ENCODE results near the gene CACNA2D3.
"Not testable (repeated sequence)": the region's sequence is repeated elsewhere in the genome, so short reads cannot be mapped to it uniquely, and the experiment has no call there.

Gene CACNA2D3

GRCh38 chr3:55091381-55092225 is 969.3 kb downstream of the CACNA2D3 start:
- H3K36me3 ChIP-seq (ENCODE audit: control insufficient read depth, low read depth, low read length), result no peaks in the 10 kb centered on the region
- no peaks in the 10 kb centered on the region for H3K9me3 ChIP-seq (ENCODE audit: control insufficient read depth, low read depth, low read length)
- H3K27me3 ChIP-seq (ENCODE audit: control insufficient read depth, insufficient read depth, low read length), result no peaks in the 10 kb centered on the region
- H3K9ac ChIP-seq (ENCODE audit: low read length), result no peak overlapping the region
- H3K4me1 ChIP-seq (ENCODE audit: control insufficient read depth, low read depth, low read length), result no peaks in the 10 kb centered on the region
- no peak overlapping the region for H3K4me3 ChIP-seq (ENCODE audit: low read length)
- H3K27ac ChIP-seq (ENCODE audit: low read length), result no peak overlapping the region

GRCh38 chr3:55094676-55095075 is 972.3 kb downstream of the CACNA2D3 start:
- Histone ChIP-seq H3K9me3 (ENCODE audit: control insufficient read depth, low read depth, low read length) (no peaks in the 10 kb centered on the region), H3K27ac (ENCODE audit: low read length) (no peak overlapping the region), H3K27me3 (ENCODE audit: control insufficient read depth, insufficient read depth, low read length) (no peaks in the 10 kb centered on the region), H3K4me3 (ENCODE audit: low read length) (no peak overlapping the region), H3K4me1 (ENCODE audit: control insufficient read depth, low read depth, low read length) (no peaks in the 10 kb centered on the region), H3K36me3 (ENCODE audit: control insufficient read depth, low read depth, low read length) (no peaks in the 10 kb centered on the region), H3K9ac (ENCODE audit: low read length) (no peak overlapping the region)

GRCh38 chr3:55097441-55097840 is 975.1 kb downstream of the CACNA2D3 start:
- H3K4me1 ChIP-seq (ENCODE audit: control insufficient read depth, low read depth, low read length), result no peaks in the 10 kb centered on the region
- H3K27me3 ChIP-seq (ENCODE audit: control insufficient read depth, insufficient read depth, low read length), result no peaks in the 10 kb centered on the region
- no peak overlapping the region for H3K27ac ChIP-seq (ENCODE audit: low read length)
- H3K9me3 ChIP-seq (ENCODE audit: control insufficient read depth, low read depth, low read length), result no peaks in the 10 kb centered on the region
- H3K4me3 ChIP-seq (ENCODE audit: low read length), result no peak overlapping the region
- H3K36me3 ChIP-seq (ENCODE audit: control insufficient read depth, low read depth, low read length), result no peaks in the 10 kb centered on the region
- H3K9ac ChIP-seq (ENCODE audit: low read length), result no peak overlapping the region

GRCh38 chr3:55105647-55106046 is 983.3 kb downstream of the CACNA2D3 start:
- H3K4me3 ChIP-seq (ENCODE audit: low read length), result no peak overlapping the region
- H3K9me3 ChIP-seq (ENCODE audit: control insufficient read depth, low read depth, low read length), result no peaks in the 10 kb centered on the region
- no peak overlapping the region for H3K9ac ChIP-seq (ENCODE audit: low read length)
- peaks cover 4% of the 10 kb centered on the region for H3K4me1 ChIP-seq (ENCODE audit: control insufficient read depth, low read depth, low read length)
- no peaks in the 10 kb centered on the region for H3K36me3 ChIP-seq (ENCODE audit: control insufficient read depth, low read depth, low read length)
- H3K27ac ChIP-seq (ENCODE audit: low read length), result no peak overlapping the region
- H3K27me3 ChIP-seq (ENCODE audit: control insufficient read depth, insufficient read depth, low read length), result no peaks in the 10 kb centered on the region

GRCh38 chr3:55107187-55107586 is 984.8 kb downstream of the CACNA2D3 start:
- Histone ChIP-seq H3K9me3 (ENCODE audit: control insufficient read depth, low read depth, low read length) (no peaks in the 10 kb centered on the region), H3K36me3 (ENCODE audit: control insufficient read depth, low read depth, low read length) (no peaks in the 10 kb centered on the region), H3K9ac (ENCODE audit: low read length) (no peak overlapping the region), H3K27me3 (ENCODE audit: control insufficient read depth, insufficient read depth, low read length) (no peaks in the 10 kb centered on the region), H3K27ac (ENCODE audit: low read length) (no peak overlapping the region), H3K4me1 (ENCODE audit: control insufficient read depth, low read depth, low read length) (peaks cover 4% of the 10 kb centered on the region), H3K4me3 (ENCODE audit: low read length) (no peak overlapping the region)

GRCh38 chr3:55111906-55112305 is 989.6 kb downstream of the CACNA2D3 start:
- not testable (repeated sequence) for H3K27me3 ChIP-seq (ENCODE audit: control insufficient read depth, insufficient read depth, low read length); H3K36me3 ChIP-seq (ENCODE audit: control insufficient read depth, low read depth, low read length); H3K27ac ChIP-seq (ENCODE audit: low read length); H3K9ac ChIP-seq (ENCODE audit: low read length); H3K9me3 ChIP-seq (ENCODE audit: control insufficient read depth, low read depth, low read length); H3K4me3 ChIP-seq (ENCODE audit: low read length); H3K4me1 ChIP-seq (ENCODE audit: control insufficient read depth, low read depth, low read length)

GRCh38 chr3:55118451-55118850 is 996.1 kb downstream of the CACNA2D3 start:
- Histone ChIP-seq H3K4me1 (ENCODE audit: control insufficient read depth, low read depth, low read length) (no peaks in the 10 kb centered on the region), H3K9me3 (ENCODE audit: control insufficient read depth, low read depth, low read length) (no peaks in the 10 kb centered on the region), H3K27me3 (ENCODE audit: control insufficient read depth, insufficient read depth, low read length) (no peaks in the 10 kb centered on the region), H3K27ac (ENCODE audit: low read length) (no peak overlapping the region), H3K9ac (ENCODE audit: low read length) (no peak overlapping the region), H3K36me3 (ENCODE audit: control insufficient read depth, low read depth, low read length) (no peaks in the 10 kb centered on the region), H3K4me3 (ENCODE audit: low read length) (no peak overlapping the region)

GRCh38 chr3:55119268-55119667 is 996.9 kb downstream of the CACNA2D3 start:
- Histone ChIP-seq H3K27ac (ENCODE audit: low read length) (no peak overlapping the region), H3K27me3 (ENCODE audit: control insufficient read depth, insufficient read depth, low read length) (no peaks in the 10 kb centered on the region), H3K36me3 (ENCODE audit: control insufficient read depth, low read depth, low read length) (no peaks in the 10 kb centered on the region), H3K4me1 (ENCODE audit: control insufficient read depth, low read depth, low read length) (no peaks in the 10 kb centered on the region), H3K9me3 (ENCODE audit: control insufficient read depth, low read depth, low read length) (no peaks in the 10 kb centered on the region), H3K9ac (ENCODE audit: low read length) (no peak overlapping the region), H3K4me3 (ENCODE audit: low read length) (no peak overlapping the region)

GRCh38 chr3:55122312-55122711 is 1000.0 kb downstream of the CACNA2D3 start:
- H3K27ac ChIP-seq (ENCODE audit: low read length), result no peak overlapping the region
- H3K27me3 ChIP-seq (ENCODE audit: control insufficient read depth, insufficient read depth, low read length), result no peaks in the 10 kb centered on the region
- H3K4me1 ChIP-seq (ENCODE audit: control insufficient read depth, low read depth, low read length), result no peaks in the 10 kb centered on the region
- no peak overlapping the region for H3K9ac ChIP-seq (ENCODE audit: low read length)
- no peaks in the 10 kb centered on the region for H3K36me3 ChIP-seq (ENCODE audit: control insufficient read depth, low read depth, low read length)
- no peaks in the 10 kb centered on the region for H3K9me3 ChIP-seq (ENCODE audit: control insufficient read depth, low read depth, low read length)
- no peak overlapping the region for H3K4me3 ChIP-seq (ENCODE audit: low read length)
